Measurements from ENCODE around the gene OPN1SW. TPM values are rescaled to one million over a fixed set of nuclear protein-coding genes. Genes with fewer than 3 reads are reported as not detected.

The OPN1SW gene
- total RNA-seq, 1 donor from 2014 or later = not detected

DNA sequence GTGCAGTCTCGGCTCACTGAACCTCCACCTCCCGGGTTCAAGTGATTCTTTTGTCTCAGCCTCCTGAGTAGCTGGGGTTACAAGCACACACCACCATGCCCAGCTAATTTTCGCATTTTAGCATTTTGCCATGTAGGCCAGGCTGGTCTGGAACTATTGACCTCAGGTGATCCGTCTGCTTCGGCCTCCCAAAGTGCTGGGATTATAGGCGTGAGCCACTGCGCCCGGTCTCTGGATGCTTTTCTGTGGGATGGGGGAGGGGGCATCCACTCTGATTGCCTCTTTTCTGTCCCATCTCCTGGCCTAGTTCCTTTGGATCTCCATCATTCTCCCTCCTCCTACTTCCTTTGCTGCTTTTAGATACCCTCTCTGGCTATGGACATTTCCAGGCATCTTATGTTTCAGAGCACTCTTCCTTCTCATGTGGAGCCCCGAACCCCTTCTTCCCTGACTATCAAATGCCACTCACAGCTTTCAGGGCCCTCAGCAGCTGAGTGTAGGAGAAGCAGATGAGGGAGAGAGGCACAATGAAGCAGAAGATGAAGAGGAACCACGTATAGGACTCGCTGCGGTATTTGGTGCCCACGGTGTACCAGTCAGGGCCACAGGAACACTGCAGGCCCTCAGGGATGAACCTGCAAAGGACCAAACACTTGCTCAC, 1.4 kb downstream of the OPN1SW start:
- ATAC-seq = no peak
- DNase-seq = no peak
- intact Hi-C loops (cut with micrococcal nuclease) = no loop called here

- ATAC-seq = peak; percentile 24
- DNase-seq = no peak
- intact Hi-C loops (cut with micrococcal nuclease) = no loop called here
Measured at GRCh38 chr7:128773604-128774003, 2.0 kb downstream of the OPN1SW start.

DNA sequence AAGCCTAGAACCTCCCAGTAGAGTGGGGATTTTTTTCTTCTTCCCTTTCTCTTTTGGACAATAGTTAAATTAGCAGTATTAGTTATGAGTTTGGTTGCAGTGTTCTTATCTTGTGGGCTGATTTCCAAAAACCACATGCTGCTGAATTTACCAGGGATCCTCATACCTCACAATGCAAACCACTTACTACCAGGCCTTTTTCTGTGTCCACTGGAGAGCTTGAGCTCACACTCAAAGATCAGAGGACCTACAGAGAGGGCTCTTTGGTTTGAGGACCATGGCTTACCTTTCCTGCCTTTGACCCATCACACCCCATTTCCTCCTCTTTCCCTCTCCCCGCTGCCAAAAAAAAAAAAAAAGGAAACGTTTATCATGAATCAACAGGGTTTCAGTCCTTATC, 5.4 kb downstream of the OPN1SW start:
- ATAC-seq = no peak
- intact Hi-C loops (cut with micrococcal nuclease) = no loop called here
- no peak for DNase-seq

DNA sequence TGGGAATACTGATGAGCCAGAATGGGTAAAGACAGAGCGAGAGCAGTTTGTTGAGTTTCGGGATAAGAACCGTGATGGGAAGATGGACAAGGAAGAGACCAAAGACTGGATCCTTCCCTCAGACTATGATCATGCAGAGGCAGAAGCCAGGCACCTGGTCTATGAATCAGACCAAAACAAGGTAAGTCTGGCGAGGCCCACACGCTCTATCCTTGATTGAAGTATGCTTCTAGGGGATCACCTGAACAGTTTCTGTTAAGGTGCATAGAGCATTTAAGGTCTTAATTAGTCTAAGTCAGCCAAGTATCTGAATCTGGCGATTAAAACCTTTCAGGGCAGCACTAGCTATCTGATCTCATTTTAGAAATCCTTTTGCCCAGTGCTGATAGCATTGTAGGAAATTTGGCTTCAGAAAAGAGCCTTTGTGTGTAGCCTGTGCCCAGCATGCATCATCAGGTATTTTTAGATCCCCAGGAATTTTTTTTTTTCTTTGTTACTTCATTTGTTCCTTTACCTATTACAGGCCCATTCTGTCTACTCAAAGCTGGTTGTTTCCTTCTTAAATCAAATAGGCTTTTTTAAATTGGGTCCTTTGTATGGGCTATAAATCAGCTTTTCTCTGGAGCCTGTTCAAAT, 8.0 kb downstream of the OPN1SW start:
- no peak for DNase-seq
- peak; percentile 77 for ATAC-seq
- intact Hi-C loops (cut with micrococcal nuclease) = no loop called here

GRCh38 chr7:128763541-128763940, 12.1 kb downstream of the OPN1SW start:
- intact Hi-C loops (cut with micrococcal nuclease) = no loop called here
- DNase-seq (no peak), ATAC-seq (no peak)

DNA sequence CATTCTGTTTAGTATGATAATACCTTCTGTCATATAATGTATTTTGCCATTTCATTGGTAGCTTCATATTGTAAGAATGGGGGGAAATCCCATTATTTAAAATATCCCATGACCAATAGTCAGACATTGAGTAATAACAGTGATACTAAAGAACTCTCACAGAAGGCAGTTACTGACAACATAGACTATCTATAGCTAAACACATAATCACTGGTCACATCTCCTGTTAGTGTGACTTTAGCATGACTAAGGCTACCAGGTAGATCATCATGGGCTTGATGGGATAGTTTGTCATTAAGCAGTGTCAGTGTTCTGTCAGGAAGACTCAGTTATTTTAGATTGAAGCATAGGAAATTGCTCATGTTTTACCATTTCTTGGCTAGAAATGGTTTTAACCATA, 16.4 kb downstream of the OPN1SW start:
- DNase-seq = no peak
- no peak for ATAC-seq
- intact Hi-C loops (cut with micrococcal nuclease) = no loop called here

DNA sequence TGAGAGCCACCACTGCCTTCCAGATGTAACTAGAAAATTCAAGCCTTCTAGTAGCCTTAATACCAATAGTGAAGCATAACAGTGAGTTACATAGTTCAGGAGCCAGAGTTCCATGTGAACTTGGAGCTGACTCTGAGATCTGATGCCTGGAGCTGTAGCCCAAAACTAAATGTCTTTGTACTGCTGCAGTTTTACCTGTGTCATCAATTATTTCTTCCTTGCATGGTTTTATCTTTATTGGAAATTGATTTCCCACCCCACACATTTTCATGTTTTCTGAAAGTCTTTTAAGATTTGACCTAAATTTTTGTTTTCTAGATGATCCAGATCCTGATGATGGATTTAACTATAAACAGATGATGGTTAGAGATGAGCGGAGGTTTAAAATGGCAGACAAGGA, 17.0 kb downstream of the OPN1SW start:
- no peak for ATAC-seq
- no peak for DNase-seq
- intact Hi-C loops (cut with micrococcal nuclease) = no loop called here

DNA sequence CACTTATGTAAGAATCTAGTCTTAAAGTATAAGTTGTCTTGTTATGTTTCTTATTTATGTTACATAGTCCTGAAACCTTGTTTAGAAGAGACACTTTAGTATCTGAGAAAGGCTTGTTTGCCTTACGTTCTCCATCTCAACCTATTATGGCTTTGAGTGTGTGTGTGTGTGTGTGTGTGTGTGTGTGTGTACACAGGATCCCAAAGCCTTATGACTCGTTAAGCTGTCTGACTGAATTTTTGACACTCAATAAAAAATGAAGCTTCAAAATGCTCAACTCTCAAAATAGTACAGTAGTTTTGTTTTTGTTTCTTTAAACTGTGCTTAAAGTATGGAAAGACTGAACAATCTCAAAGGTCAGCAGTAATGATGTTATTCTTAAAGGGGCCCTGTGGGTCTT, 18.4 kb downstream of the OPN1SW start:
- no peak for ATAC-seq
- intact Hi-C loops (cut with micrococcal nuclease) = no loop called here
- DNase-seq = no peak

GRCh38 chr7:128755819-128756476, 19.6 kb downstream of the OPN1SW start:
- intact Hi-C loops (cut with micrococcal nuclease) = no loop called here
- ATAC-seq (peak; percentile 69), DNase-seq (no peak)

GRCh38 chr7:128755075-128755818, 20.3 kb downstream of the OPN1SW start:
- intact Hi-C loops (cut with micrococcal nuclease) = no loop called here
- DNase-seq (no peak), ATAC-seq (peak; percentile 14)

DNA sequence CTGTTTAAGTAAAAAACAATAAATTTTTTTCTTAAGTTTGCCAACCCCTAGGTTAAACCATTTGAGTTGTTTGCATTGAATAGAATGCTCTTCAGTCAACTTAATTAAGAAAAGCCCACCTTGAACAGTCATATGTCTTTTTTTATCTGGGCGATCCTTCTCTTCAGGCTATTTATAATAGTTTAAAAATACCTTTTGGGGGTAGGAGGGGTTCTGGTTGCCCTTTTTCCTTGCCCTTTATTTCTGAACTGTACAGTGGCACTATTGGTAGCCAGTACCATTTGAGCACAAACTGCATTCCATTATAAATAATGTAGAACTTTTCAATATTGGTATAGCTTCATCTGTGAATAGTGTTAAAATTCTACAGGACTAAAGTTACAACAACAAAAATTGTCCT, 23.3 kb downstream of the OPN1SW start:
- intact Hi-C loops (cut with micrococcal nuclease) = no loop called here

DNA sequence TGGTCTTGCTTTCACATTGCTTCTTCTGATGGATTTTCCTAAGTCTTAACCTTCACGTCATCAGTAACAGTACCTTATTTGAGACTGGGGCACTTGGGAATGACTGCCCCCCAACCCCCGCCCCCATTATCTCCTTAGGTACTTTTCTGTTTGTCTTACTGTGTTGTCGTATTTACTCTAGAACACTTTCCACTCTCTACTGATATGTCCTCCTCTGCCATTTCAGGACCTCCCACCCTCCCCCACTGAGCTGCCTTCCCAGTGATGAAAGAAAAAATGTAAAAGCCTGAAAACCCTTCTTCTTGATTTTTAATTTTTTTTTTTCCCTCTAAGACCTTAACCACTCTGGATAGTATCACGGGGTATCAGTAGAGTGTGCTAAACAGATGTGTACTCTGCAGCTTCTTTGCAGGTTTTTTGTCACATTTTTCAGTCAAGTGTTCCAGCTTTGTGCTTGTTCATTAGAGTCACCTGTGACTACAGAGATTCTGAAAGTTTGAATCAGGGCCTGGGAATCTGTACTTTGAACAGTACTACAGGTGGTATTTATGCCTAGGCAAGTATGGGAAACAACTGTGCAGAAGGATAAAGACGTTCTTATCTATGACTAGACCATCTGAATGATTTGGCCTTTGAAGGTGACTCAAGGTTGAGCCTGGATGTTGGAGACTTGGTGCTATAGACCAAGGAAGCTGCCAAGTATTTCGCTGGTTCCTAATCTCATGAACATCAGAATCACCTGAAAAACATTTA, 28.1 kb downstream of the OPN1SW start:
- intact Hi-C loops (cut with micrococcal nuclease) = no loop called here
- no peak for DNase-seq
- no peak for ATAC-seq

More for the DNA sequence above, 23.3 kb downstream of the OPN1SW start:
- peak; percentile 51 for ATAC-seq
- no peak for DNase-seq

- intact Hi-C loops (cut with micrococcal nuclease) = no loop called here
- DNase-seq (no peak), ATAC-seq (no peak)
Measured at GRCh38 chr7:128745706-128746105, 29.9 kb downstream of the OPN1SW start.

- ATAC-seq (no peak), DNase-seq (no peak)
- intact Hi-C loops (cut with micrococcal nuclease) = no loop called here
Measured at GRCh38 chr7:128744366-128744905, 31.2 kb downstream of the OPN1SW start.

- DNase-seq = no peak
- intact Hi-C loops (cut with micrococcal nuclease) = no loop called here
- ATAC-seq = no peak
Measured at GRCh38 chr7:128743112-128743772, 32.4 kb downstream of the OPN1SW start.

DNA sequence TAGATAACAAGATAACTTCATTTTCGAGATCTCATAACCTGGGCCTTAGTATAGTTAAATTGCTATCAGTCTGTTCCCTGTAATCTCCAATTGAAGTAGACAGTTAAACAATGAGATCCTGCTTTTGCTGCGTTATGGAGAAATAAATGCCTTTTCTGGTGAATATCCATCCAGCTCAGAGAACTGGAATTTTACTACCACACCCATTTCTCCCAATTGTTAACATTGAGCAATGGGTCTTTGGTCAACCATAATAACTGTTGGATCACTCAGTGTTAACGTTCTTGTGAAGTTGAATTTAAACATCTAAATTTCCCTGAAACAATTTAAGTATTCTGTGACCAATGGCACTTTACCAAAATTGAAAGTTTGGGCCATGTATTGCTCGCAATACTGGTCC, 33.4 kb downstream of the OPN1SW start:
- ATAC-seq (no peak), DNase-seq (no peak)
- intact Hi-C loops (cut with micrococcal nuclease) = no loop called here

- intact Hi-C loops (cut with micrococcal nuclease) = no loop called here
- ATAC-seq (no peak), DNase-seq (no peak)
Measured at GRCh38 chr7:128741491-128741890, 34.1 kb downstream of the OPN1SW start.

DNA sequence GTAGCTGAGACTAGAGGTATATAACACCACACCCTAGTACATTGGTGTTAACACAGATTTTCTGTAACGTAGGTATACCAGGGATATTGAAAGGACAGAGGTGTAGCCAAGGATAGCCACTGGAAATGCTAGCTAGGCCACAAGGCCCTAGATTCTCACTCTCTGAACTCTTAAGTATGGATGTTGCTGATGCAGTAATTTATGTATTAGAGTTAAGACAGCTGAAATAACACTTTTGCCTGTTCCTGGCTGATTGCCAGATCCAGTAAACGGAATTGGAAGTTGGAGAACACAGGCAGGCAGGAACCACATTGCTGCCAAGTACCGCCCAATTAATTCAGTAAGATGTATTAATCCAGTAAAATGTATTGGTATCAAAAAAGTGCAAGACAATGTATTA, 34.6 kb downstream of the OPN1SW start:
- intact Hi-C loops (cut with micrococcal nuclease) = no loop called here

More for the DNA sequence above, 34.6 kb downstream of the OPN1SW start:
- DNase-seq (no peak), ATAC-seq (no peak)

All from left ventricle myocardium superior (tissue), 1 donor.